Midbrain (tissue), 1 donor: ENCODE results near the gene KCNK7.

Experiments used
- DNase-seq: peaks from one replicate; lab custom pipeline; 2025; lab: John Stamatoyannopoulos, UW

Gene KCNK7

GRCh38 chr11:65586676-65587075 is 8.9 kb downstream of the KCNK7 start:
- DNase-seq = no peak

GRCh38 chr11:65586247-65586630 is 9.4 kb downstream of the KCNK7 start:
- DNase-seq = no peak

GRCh38 chr11:65585396-65586246 is 10.0 kb downstream of the KCNK7 start:
- DNase-seq = no peak

GRCh38 chr11:65584723-65585171 is 10.9 kb downstream of the KCNK7 start:
- DNase-seq = no peak

GRCh38 chr11:65584106-65584505 is 11.5 kb downstream of the KCNK7 start:
- DNase-seq = no peak

GRCh38 chr11:65583589-65583988 is 12.0 kb downstream of the KCNK7 start:
- DNase-seq = no peak

- DNase-seq = no peak
These were observed 13.7 kb downstream of the KCNK7 start for GRCh38 chr11:65581928-65582327.

- DNase-seq = no peak
These were observed 14.8 kb downstream of the KCNK7 start for GRCh38 chr11:65580756-65581155.

GRCh38 chr11:65580031-65580692 is 15.4 kb downstream of the KCNK7 start:
- no peak for DNase-seq

- no peak for DNase-seq
These were observed 16.3 kb downstream of the KCNK7 start for GRCh38 chr11:65579291-65579690.

- DNase-seq = no peak
These were observed 16.9 kb downstream of the KCNK7 start for GRCh38 chr11:65578667-65579066.

- no peak for DNase-seq
These were observed 17.5 kb downstream of the KCNK7 start for GRCh38 chr11:65578134-65578533.

- DNase-seq = no peak
These were observed 17.9 kb downstream of the KCNK7 start for GRCh38 chr11:65577756-65578109.

GRCh38 chr11:65576867-65577755 is 18.5 kb downstream of the KCNK7 start:
- no peak for DNase-seq

- DNase-seq = no peak
These were observed 19.3 kb downstream of the KCNK7 start for GRCh38 chr11:65576232-65576866.

- DNase-seq = no peak
These were observed 19.9 kb downstream of the KCNK7 start, which contains the start of gene EHBP1L1 for GRCh38 chr11:65575568-65576231. EHBP1L1 (plus strand) TSS chr11:65576053; CDS start chr11:65576303, 250 bp downstream.

GRCh38 chr11:65574811-65575567 is 20.6 kb downstream of the KCNK7 start:
- no peak for DNase-seq

GRCh38 chr11:65574109-65574810 is 21.3 kb downstream of the KCNK7 start:
- DNase-seq = peak; percentile 71

- no peak for DNase-seq
These were observed 22.1 kb downstream of the KCNK7 start for GRCh38 chr11:65573391-65574079.
